C4-2B (cell line): ENCODE measurements around the gene AFF3.
"Not testable (repeated sequence)": the region's sequence is repeated elsewhere in the genome, so short reads cannot be mapped to it uniquely, and the experiment has no call there.

Source experiments
- H3K27ac ChIP-seq: fragments of 450-650 bp; 2 replicates; pipeline ENCODE4 v1.5.1; 2017
- ZFX ChIP-seq: fragments of 450-650 bp; IDR thresholded peaks from 2 replicates; pipeline ENCODE4 v1.6.1; 2017
- TF ChIP-seq, protein P1 (sequence below): fragments of 450-650 bp; conservative IDR thresholded peaks from 2 replicates; pipeline ENCODE4 v1.5.1; 2017; ENCODE audit warnings: mild to moderate bottlenecking

The AFF3 gene

DNA sequence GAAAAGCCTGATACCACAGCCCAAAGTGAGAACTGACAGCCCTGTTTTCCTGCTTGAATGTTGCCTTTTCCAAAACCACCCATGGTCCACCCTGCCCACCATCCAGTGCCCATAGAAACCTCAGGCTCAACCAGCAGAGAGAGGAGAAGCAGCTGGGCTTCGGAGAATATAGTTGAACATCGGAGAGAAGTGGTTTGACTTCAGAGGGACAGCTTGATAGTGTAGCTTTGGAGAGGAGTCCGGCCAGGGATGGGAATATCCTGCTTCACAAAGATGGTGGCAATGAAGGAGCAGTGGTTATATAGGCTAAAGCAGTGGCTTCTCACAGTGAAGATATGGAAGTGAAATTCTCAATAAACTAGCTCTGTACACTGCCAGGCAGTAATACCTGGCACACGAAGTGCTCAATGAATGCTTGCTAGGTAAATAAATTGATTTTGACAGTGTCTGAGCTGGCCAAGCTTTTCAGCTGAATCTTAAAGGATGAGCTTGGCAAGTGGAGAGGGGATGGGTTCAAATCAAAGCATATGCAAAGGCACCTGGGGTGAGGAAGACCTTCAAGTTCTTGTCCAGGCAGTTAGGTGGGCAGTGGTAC lies 21.2 kb downstream of the AFF3 start:
- no peak overlapping the region for H3K27ac ChIP-seq
- TF ChIP-seq ZFX, result no peak
- TF ChIP-seq, protein P1, sequence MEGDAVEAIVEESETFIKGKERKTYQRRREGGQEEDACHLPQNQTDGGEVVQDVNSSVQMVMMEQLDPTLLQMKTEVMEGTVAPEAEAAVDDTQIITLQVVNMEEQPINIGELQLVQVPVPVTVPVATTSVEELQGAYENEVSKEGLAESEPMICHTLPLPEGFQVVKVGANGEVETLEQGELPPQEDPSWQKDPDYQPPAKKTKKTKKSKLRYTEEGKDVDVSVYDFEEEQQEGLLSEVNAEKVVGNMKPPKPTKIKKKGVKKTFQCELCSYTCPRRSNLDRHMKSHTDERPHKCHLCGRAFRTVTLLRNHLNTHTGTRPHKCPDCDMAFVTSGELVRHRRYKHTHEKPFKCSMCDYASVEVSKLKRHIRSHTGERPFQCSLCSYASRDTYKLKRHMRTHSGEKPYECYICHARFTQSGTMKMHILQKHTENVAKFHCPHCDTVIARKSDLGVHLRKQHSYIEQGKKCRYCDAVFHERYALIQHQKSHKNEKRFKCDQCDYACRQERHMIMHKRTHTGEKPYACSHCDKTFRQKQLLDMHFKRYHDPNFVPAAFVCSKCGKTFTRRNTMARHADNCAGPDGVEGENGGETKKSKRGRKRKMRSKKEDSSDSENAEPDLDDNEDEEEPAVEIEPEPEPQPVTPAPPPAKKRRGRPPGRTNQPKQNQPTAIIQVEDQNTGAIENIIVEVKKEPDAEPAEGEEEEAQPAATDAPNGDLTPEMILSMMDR, result no peak

DNA sequence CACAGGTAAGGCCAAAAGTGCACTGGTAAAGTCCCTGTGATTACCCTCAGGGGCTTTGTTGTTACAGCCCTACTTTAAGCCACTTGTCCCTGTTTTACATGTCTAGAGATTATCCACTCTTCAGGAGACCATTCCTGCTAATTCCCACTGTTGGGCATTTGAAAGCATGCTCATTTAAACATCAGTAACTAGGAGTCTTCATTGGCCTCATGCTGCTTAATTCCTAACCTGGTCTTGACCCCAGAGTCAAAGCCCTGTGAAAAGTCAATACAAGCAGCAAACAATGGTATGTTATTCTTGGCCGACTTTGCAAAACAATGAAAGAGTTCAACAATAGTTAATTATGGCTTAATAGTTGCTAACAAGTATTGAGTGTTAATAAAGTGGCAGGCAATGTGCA lies 23.2 kb downstream of the AFF3 start:
- TF ChIP-seq, protein P1, result no peak
- no peak overlapping the region for H3K27ac ChIP-seq

DNA sequence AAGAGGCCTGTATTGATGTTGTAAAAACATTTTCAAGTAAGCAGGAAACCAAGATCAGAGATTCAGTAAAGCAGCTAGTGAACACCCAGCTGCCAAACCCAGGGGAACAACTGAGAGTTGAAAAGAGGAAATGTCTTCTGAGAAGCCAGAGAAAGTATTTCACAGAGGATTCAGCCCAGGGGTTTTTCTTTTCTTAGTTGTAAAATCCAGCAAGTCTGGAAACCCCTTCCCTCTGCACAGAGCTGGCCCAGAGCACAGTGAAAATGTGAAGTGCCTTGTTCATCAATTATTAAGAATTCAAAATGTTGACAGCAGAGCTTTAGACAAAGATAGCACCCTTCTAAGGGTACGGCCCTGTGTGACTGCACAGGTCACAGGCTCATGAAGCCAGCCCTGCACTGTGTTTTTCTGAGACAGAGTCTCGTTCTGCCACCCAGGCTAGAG lies 28.4 kb downstream of the AFF3 start:
- TF ChIP-seq ZFX, result no peak
- TF ChIP-seq, protein P1, result no peak
- no peak overlapping the region for H3K27ac ChIP-seq

DNA sequence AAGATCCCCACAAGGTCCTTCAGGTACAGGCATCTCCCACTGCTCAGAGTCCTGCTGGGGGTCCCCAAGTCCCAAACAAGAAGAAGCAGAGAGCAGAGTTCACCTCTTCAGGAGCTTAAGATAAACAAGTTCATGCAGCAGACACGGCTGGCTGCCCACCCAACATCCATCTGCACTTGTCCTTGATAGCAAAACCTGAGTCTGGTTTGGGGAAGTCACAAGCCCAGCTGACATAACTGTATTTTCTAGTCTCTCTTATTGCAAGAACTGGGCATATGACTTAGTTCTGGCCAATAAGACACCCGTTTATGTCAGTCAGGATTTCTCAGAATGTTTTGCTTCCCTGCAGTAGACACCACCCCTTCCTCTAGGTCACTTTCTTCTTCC lies 31.8 kb downstream of the AFF3 start:
- TF ChIP-seq ZFX, result no peak
- TF ChIP-seq, protein P1, result no peak
- no peak overlapping the region for H3K27ac ChIP-seq

DNA sequence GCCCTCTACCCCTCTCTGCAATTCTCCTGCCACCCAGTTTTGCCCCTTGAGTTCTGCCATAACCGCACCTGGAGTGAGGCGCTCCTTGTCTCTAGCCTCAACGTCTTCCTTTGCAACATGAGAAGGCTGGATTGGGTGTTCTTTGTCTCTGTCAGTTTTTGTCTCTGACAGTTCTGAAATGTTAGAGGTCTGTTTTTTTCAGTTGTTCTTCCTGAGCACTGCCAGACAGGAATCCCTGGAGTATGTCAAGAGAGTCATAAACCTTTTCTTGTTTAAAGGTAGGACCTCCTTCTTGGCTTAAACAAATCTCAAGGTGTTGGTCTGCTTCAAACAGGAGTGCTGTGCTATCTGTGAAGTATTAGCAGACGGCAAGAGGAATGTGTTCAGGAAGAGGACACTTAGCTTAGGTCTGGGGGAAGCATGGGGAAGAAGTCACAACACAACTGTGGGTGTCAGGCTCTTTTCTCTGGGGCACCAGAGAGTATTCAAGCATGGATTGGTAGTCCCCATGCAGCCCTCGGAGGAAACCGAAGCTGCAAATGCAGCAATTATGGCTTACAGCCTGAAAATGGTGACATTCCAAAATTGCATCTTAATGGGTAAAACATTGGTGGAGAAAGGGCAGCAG lies 32.3 kb downstream of the AFF3 start:
- TF ChIP-seq, protein P1, result no peak
- no peak overlapping the region for H3K27ac ChIP-seq

DNA sequence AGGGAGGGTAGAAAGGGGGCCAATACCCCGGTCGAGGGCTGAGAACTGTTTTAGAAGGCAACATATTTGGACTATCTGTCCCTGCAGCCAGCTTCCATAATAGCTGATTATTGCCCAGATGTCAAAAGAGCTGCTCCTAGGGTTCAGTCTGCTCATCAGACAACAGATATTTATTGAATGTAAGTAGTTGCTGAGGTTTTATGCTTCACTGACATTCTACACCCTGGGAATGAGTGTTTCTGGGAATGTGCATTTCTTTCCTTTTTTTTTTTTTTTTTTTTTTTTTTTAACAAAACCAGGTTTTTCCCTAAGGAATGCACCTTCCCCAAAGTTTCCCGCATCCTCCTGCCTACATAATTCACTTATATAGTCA lies 33.8 kb downstream of the AFF3 start:
- H3K27ac ChIP-seq, result not testable (repeated sequence)

DNA sequence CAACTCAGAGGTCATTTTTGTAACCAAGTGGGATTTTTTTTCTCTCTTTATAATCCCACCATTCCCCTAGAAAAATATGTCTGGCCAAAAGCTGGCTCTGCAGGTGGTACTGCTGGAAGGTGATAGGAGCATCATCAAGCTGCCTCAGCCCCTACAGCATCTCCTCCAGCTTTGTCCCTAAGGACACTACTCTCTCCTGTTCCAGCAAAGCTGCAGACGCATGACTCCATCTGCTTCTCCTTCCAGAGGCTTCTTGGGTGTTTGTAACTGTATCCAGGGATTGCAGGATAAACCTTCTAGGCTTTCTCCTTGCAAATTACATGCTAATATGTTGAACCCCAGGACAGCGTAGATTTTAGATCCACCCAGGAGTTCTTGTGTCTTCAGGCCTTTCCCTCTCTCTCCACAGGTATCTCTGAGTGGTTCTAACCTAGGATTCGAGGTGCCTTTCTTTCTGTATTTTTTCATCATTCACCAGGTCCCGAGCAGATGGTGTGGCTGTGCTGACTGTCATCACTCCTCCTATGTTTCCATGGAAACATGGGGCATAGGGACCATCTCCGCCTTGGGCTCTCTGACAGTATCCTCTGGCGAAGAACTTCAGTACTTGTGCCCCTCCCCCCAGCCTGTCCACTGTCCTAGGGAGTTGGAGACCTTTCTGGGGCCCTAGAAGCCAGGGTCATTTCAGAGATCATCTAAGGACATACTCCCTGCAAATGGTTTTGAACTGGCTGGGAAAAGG lies 34.3 kb downstream of the AFF3 start:
- H3K27ac ChIP-seq, result no peak overlapping the region
- no peak for TF ChIP-seq ZFX
- TF ChIP-seq, protein P1, result no peak

DNA sequence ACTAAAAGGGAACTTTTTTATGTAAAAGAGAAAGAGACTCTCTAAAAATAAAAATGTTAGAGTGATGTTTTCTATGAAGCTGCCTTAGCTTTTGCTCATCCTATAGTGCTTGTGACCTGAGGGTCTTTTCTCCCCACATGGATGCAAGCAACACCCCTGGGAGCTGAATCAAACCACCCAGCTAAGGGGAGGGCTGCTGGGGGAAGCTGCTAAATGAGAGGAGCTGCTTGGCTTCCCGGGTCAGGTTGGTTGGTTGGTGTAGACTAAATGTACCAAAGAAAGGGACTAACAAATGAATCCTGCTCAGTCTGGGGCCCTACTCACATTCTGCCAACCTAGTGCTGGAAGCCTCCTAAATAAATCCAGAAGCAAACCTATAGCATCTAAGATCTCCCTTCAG lies 35.0 kb downstream of the AFF3 start:
- no peak for TF ChIP-seq ZFX
- H3K27ac ChIP-seq, result no peak overlapping the region
